LHCN-M2 (cell line): ENCODE results near the gene C21orf91. TPM values are rescaled to one million over a fixed set of nuclear protein-coding genes. Genes with fewer than 3 reads are reported as not detected.
"Not testable (repeated sequence)": the region's sequence is repeated elsewhere in the genome, so short reads cannot be mapped to it uniquely, and the experiment has no call there.

Source experiments
- DNase-seq: peaks from one replicate; pipeline ENCODE4 v3.0.0-alpha.2; 2012; ENCODE audit warnings: low read depth
- total RNA-seq: library from RNA; depleted of rRNA; stranded (reverse); fragments of >200 nt; gene quantifications from 2 replicates; pipeline ENCODE4 v1.2.3, GENCODE V29; 2014

C21orf91 gene
- total RNA-seq, 1 experiment from 2014 or later, result 8.0 TPM

DNA sequence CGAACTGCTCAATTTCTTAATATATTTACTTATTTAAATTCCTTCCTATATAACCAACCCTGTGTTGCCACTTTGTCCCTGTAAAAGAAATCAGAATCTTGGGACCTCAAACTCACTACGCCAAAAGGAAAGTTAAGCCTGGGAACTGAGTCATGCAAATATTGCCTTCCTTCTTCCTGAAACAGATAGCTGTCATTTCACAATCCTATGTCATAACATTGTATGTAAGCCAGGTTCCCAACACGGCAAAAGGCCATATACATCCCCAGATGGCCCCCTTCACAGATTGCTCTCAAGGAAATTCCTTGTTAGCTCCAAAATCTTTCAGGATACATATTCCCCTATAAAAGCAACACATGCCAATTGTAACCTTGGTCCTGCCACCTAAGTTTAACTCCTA, 39.7 kb downstream of the C21orf91 start:
- DNase-seq, result no peak

DNA sequence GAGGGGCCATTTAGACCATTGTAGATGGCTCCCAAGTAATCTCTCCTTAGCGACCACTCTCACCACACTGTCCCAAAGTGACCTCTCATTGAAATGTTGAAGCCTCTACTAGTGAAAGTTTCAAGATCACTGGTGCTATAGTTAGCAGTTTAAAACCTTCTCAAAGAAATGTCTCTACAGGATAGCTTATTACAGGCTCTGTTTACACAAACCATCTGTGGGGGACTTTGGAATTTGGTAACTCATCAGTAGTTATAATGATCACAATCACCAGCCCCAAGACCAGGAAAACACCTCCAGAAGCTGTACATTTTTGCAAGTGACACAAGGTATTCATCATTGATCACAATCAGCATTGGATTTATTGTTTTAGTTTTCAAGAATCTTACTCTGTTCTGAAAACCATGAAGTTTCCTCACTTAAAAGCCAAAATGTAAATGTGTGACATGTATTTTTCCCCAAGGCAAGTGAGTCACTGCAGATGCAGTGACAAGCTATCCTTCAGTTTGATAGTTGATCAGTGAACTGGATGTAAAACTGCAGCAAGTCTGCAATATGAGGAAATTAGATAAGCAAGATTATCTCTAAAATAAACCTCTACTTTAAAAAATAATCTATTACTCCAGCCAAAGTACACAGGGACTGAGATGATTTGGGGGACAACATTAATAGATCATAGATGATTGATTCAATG, 41.9 kb downstream of the C21orf91 start:
- no peak for DNase-seq

DNA sequence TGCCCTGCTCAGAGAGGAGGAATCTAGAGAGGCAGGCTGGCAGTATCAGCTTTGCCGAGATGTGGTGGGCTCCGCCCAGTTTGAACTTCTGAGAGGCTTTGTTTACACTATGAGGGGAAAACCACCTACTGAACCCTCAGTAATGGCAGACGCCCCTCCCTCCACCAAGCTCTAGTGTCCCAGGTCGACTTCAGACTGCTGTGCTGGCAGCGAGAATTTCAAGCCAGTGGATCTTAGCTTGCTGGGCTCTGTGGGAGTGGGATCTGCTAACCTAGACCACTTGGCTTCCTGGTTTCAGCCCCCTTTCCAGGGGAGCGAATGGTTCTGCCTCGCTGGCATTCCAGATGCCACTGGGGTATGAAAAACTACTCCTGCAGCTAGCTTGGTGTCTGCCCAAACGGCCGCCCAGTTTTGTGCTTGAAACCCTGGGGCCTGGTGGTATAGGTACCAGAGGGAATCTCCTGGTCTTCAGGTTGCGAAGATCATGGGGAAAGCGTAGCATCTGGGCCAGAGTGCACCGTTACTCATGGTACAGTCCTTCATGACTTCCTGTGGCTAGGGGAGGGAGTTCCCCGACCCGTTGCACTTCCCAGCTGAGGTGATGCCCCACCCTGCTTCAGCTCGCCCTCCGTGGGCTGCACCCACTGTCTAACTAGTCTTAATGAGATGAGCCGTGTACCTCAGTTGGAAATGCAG, 43.6 kb downstream of the C21orf91 start:
- no peak for DNase-seq

DNA sequence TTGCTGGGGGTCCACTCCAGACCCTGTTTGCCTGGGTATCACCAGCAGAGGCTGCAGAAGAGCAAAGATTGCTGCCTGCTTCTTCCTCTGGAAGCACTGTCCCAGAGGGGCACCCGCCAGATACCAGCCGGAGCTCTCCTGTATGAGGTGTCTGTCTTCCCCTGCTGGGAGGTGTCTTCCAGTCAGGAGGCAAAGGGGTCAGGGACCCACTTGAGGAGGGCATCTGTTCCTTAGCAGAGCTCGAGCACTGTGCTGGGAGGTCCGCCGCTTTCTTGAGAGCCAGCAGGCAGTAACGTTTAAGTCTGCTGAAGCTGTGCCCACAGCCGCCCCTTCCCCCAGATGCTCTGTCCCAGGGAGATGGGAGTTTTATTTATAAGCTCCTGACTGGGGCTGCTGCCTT, 44.1 kb downstream of the C21orf91 start:
- DNase-seq, result not testable (repeated sequence)

DNA sequence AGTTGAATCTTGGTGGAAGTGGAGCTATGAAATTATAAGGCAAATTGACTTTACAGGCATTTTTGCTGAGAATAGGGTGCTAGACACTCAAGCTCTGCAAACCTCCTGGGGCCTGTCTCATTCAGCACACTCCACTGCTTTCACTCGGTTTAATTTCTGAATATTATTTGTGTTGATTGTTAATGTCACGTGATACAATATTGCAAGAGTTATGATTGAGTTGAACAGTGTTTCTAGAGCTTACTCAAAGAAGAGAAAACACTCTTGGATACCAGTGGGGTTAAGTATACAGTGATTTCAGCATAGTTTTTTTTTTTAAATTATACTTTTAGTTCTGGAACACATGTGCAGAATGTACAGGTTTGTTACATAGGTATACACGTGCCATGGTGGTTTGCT, 49.7 kb downstream of the C21orf91 start:
- no peak for DNase-seq

DNA sequence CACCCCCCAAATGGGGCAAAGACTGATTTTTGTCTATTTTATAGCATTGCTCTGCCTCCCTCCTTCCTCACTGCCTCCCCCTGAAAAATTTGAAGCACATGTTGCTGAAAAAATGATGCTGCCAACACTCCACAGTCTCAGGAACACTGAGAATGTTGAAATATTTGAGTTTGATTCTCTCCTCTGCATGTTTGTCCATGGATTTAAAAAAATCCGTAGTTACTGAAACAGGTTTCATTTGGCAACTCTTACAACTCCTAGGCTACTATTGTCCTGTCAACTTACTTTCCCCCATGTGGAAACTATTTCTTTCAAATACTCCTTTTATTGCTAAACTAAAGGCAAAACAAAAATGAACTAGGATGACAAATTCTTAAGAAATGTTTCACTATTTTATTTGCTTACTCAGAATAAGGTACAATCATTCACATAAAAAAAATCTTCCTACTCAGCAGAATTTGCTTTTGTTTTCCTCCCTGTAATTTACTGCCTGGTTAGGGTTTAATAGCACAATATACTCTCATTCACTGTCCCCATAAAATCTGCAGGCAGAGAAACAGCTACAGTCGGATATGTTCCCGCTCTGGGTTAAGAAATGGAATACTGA, 50.2 kb downstream of the C21orf91 start:
- DNase-seq, result no peak

DNA sequence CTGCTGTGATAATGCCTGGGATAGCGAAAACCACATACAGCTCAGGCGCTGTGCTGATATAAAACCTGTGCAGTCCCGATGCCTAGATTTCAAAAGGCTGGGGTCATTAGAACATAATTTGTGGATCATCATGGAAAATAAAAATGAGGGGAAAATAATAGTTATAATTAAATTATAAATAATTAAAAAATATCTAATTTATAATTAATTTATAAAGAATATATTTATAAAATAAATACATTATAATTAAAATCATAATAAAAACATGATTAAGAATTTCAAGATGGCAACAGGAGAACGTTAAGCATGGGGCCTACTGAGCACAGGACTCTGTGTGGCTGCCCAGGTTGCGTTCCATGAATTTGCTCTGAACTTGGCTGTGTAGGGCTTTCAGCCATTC, 53.9 kb downstream of the C21orf91 start:
- DNase-seq, result no peak

DNA sequence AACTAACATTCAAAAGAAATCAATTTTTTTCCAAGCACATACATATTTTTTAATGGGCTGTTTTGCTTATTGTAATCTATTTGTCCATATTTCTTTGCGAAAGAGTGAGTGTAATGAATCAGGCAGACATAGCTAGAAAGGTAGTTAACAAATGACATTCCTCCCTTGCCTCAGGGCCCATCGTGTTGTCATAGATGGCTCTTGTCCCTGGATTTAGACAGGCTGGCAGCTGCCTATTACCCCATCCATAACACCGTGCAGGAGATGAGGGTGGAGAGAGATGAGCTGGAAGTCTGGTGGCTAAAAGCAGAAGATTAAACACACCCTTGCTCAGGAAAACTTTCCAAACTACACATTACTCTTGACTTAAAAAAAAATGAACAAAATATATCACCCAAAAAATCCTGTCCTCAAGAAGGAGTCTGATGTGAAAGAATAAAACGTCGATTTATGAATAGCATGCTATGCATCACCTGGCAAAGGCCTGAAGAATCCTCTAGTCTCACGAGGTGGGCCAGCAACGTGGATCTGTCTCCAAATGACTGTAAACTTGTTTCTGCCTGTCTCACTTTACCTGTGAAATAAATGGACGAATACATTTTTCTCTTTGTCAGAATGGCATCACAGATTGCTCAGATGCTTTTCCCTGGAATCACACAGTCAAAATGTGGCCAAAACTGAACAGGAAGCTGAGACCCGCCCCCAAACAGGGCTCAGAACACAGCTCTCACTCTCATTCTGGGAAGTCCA, 55.7 kb downstream of the C21orf91 start:
- no peak for DNase-seq

DNA sequence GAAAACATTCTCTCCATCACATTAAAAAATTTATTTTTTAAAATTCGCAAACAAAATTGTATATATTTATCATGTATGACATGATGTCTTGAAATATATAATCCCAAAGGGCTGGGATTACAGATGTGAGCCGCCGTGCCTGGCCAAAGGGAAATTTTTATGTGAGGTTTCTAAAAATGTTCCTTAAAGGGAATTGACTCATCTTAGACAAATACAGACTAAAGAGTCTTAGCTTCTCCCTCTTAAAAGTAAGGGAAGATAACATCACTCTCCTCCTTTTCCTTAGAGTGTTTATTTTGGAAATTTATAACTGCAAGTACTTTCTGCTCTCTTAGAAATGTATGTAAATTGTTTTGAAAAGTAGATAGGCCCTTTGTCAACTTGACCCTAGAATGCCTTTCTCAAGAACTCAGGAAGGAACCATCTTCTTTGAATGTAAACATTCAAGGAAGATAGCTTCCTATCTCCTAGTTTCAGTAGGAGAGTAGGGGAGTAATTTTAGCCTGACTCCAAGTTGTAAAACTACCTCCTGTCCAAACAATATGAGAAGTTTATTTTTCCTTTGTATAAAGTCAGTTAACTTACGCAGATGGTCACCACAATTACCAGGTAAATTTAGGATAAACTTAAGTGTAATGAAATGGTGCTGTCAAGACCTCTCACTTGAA, 59.5 kb downstream of the C21orf91 start:
- DNase-seq, result no peak

DNA sequence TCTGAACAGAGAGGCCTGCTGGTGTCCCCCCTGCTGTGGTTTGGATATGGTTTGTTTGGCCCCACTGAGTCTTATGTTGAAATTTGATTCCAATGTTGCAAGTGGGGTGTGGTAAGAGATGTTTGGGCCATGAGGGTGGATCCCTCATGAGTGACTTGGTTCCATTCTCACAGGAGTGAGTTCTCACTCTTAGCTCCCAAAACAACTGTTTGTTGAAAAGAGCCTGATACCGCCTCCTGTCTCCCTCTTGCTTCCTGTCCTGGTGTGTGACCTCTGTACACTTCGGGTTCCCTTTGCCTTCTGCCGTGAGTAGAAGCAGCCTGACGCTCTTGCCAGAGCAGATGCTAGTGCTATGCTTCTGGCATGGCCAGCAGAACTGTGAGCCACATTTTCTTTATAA, 60.5 kb downstream of the C21orf91 start:
- DNase-seq, result no peak

DNA sequence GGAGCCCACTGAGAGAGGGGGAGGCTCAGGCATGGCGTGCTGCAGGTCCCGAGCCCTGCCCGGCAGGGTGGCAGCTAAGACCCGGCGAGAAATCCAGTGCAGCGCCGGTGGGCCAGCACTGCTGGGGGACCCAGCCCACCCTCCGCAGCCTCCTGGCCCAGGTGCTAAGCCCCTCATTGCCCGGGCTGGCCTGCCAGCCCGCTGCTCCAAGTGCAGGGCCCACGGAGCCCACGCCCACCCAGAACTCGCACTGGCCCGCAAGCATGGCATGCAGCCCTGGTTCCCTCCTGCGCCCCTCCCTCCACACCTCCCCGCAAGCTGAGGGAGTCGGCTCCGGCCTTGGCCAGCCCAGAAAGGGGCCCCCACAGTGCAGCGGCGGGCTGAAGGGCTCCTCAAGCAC, 61.5 kb downstream of the C21orf91 start:
- no peak for DNase-seq

DNA sequence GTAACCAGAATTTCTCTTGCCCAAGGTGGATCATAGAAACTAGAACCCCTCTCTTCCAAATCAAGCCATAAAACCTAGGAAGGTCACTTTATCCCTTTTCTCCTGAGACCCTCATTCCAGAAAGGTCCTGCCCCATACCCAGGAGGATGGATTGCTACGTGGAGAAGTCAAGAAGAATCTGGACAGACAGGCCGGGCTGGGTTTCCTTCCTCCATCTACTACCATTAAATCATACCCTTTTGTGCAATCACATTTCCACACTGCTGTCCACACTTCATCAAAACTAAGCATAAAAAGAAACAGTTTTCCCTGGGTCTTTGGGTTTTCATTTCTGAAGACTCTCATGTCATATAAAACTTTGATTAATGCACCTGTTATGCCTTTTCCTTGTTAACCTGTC, 65.4 kb downstream of the C21orf91 start:
- no peak for DNase-seq

DNA sequence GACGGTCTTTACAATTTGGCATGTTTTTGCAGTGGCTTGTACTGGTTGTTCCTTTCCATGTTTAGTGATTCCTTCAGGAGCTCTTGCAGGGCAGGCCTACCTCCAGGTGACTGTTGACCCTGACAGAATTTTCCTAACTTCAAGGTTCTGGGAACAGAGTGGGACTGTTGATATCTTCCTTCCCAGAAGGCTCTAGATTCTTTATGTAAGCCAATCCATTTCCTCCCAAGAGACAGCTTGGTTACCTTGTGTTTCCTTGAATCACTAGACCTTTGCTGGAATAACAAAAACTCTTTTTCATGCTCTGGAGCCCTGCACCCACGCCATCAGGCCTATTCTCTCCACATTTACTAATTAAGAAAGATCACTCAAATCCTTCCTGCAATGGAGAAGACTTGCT, 67.0 kb downstream of the C21orf91 start:
- no peak for DNase-seq

DNA sequence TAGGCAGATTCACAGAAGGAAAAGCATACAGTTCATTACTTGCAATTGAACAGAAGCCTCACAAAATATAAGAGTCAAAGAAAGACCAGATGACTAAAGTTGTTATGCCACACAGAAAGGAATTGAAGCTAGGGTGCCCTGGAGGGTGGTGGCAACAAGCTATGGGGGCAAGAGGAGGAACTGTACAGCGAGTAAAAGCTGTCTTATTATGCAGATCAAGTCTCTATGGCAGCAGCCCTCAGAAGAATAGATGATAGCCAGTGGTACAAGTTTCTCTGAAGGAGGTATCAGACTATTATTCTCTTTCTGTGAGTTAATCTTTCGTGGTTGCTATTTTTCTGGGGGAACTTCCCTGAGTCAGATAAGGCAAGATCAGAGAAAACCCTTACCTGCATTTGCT, 72.2 kb downstream of the C21orf91 start:
- no peak for DNase-seq

DNA sequence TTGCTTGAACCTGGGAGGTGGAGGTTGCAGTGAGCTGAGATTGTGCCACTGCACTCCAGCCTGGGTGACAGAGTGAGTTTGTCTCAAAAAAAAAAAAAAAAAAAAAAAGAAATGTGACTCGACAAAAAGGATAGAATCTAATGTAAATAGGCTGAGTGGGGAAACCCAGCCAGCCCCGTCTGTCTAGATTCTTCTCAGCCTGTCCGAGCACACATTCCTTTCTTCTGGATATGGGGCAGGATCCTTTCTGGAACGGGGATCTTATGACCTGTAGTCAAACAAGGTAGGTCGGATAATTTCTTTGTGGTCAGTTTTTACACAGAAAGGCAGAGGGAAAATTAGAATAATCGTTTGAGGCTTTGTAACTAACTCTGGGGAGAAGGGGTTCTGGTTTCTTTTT, 74.1 kb downstream of the C21orf91 start:
- no peak for DNase-seq

DNA sequence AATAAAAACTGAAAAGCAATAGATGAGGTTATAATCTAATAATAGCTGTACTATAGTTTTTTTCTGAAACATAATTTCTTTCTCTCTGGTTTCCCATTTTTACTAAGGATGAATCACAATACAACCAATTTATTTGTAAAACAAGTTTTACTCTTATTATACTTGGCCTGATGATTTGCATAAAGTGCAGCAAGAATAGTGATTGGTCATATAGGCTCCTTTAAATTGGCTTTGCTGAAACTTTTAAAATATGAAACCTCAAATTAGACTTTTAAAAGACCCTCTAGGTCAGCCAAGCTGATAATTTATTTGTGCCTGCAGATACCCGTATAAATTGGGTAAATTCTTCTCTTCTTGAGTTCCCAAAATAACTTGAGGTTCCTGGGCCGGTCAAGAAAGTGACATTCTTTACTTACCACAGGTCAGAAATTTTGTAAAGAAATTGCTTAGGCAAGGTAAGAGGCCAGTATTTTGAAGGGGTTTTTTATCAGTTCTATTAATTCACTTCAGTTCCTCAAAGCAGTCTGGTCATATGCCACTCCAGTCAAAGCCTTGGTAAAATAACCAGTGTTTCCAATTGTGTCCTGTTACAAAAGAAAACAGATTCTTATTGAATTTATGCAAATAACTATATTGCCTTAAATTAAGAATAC, 76.1 kb downstream of the C21orf91 start:
- no peak for DNase-seq

DNA sequence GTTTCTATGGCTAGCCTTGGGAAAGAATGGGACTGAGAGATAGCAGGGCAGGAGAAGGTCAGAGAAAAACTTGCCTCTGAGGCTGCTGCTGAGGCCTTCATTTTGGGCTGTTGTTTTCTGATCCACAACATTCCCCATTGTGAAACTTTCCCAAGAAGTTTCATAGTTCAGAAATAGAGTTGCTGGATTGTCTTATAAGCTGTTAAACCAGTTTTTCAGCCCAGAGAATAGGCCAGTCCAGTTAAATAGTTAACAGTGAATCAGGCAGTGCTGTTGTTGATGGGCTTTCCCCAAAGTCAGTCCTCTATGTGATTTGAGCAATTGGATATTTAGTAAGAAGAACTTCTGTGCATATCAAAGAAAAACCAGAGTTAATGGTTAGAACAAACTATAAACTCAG, 77.0 kb downstream of the C21orf91 start:
- DNase-seq, result no peak
